Adipocyte (in vitro differentiated cells): ENCODE measurements around the gene TXNRD3.
"Not testable (repeated sequence)": the region's sequence is repeated elsewhere in the genome, so short reads cannot be mapped to it uniquely, and the experiment has no call there.

ENCODE experiments used
- DNase-seq: peaks from one replicate; pipeline ENCODE4 v3.0.0-alpha.2; 2015; ENCODE audit warnings: low read depth
- H3K27me3 ChIP-seq: replicated peaks from 2 replicates; pipeline ENCODE4 v1.7.0; 2013; ENCODE audit warnings: mild to moderate bottlenecking, low read length, moderate library complexity; ENCODE audit not compliant: control insufficient read depth, insufficient read depth
- H3K36me3 ChIP-seq: 2 replicates; pipeline ENCODE4 v1.7.0; 2013; ENCODE audit warnings: low read length, mild to moderate bottlenecking, moderate library complexity; ENCODE audit not compliant: control insufficient read depth, insufficient read depth, severe bottlenecking
- H3K4me1 ChIP-seq: 2 replicates; pipeline ENCODE4 v1.7.0; 2013; ENCODE audit warnings: mild to moderate bottlenecking, low read length, moderate library complexity; ENCODE audit not compliant: control insufficient read depth, insufficient read depth
- H3K4me3 ChIP-seq: 2 replicates; pipeline ENCODE4 v1.7.0; 2013; ENCODE audit warnings: mild to moderate bottlenecking, low read length, moderate library complexity
- H3K9ac ChIP-seq: 2 replicates; pipeline ENCODE4 v1.7.0; 2013; ENCODE audit warnings: mild to moderate bottlenecking, low read length, moderate library complexity
- H3K9me3 ChIP-seq: 2 replicates; pipeline ENCODE4 v1.7.0; 2013; ENCODE audit warnings: mild to moderate bottlenecking, low read length, moderate library complexity; ENCODE audit not compliant: control insufficient read depth

The TXNRD3 gene

DNA sequence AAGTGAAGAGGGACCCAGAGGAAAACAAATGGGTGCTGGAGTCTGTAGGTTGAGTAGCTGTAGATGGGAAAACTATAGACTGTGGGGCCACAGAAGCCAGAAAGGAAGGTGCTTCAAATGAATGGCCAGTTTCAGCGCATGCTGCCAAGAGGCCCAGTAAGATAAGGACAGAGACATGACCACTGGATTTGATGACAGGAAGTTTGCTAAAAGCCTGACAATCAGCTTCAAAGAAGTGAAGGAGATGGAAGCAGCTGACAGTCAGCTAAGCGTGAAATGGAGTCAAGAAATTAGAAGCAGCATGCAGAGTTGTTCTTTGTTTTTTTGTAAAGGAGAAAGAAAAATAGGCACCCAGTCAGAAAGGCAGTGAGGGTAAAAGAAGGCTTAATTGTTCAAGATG, 24.9 kb downstream of the TXNRD3 start:
- H3K4me1 ChIP-seq, result no peaks in the 10 kb centered on the region
- H3K9me3 ChIP-seq, result no peaks in the 10 kb centered on the region
- no peak for DNase-seq
- no peak overlapping the region for H3K9ac ChIP-seq
- H3K27me3 ChIP-seq, result no peaks in the 10 kb centered on the region
- peaks cover 36% of the 10 kb centered on the region for H3K36me3 ChIP-seq
- no peak overlapping the region for H3K4me3 ChIP-seq

- peaks cover 24% of the 10 kb centered on the region for H3K36me3 ChIP-seq
- H3K27me3 ChIP-seq, DNase-seq, H3K4me3 ChIP-seq, H3K9me3 ChIP-seq, H3K9ac ChIP-seq, H3K4me1 ChIP-seq: not testable (repeated sequence)
Observed at GRCh38 chr3:126625735-126626134, 29.2 kb downstream of the TXNRD3 start.

DNA sequence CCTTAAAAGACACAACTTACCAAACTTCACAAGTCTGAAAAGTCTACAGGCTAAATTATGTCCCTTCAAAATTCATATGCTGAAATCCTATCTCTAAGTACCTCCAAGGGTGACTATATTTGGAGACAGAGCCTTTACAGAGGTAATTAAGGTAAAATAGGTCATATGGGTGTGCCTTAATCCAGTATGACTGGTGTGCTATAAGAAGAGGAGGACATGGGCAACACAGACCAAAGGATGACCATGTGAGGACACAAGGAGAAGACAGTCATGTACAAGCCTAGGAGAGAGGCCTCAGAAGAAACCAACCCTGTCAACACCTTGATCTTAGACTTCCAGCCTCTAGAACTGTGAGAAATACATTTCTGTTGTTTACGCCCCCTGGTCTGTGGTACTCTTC, 32.2 kb downstream of the TXNRD3 start:
- H3K4me3 ChIP-seq, result no peak overlapping the region
- H3K9ac ChIP-seq, result no peak overlapping the region
- no peak for DNase-seq
- no peaks in the 10 kb centered on the region for H3K9me3 ChIP-seq
- no peaks in the 10 kb centered on the region for H3K36me3 ChIP-seq
- peaks cover 15% of the 10 kb centered on the region for H3K4me1 ChIP-seq
- H3K27me3 ChIP-seq, result no peaks in the 10 kb centered on the region

GRCh38 chr3:126621627-126622345, 33.1 kb downstream of the TXNRD3 start:
- peak; percentile 63 for DNase-seq
- Histone ChIP-seq H3K9ac (no peak overlapping the region), H3K36me3 (no peaks in the 10 kb centered on the region), H3K9me3 (no peaks in the 10 kb centered on the region), H3K4me3 (no peak overlapping the region), H3K4me1 (peaks cover 15% of the 10 kb centered on the region), H3K27me3 (no peaks in the 10 kb centered on the region)

DNA sequence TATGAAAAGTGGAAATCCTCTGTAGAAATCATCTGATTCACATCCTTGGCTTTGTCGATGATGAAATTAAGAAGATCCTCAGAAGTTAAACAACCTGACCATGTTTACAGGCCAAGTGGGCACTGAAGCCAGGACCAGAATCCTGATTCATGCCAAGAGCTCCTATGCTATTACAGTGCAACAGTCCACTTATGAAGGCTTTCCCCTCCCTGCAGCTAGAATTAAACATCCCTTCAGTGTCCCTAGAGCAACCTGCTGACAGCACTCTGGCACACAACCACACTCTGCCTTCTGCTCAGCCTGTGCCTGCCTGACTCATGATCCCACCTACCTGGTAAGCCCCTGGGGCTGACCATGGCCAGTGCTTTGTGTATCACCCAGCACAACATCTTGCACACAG, 33.8 kb downstream of the TXNRD3 start:
- H3K36me3 ChIP-seq, result peaks cover 1% of the 10 kb centered on the region
- no peaks in the 10 kb centered on the region for H3K27me3 ChIP-seq
- H3K4me3 ChIP-seq, result no peak overlapping the region
- H3K9me3 ChIP-seq, result no peaks in the 10 kb centered on the region
- peaks cover 15% of the 10 kb centered on the region for H3K4me1 ChIP-seq
- peak; percentile 54 for DNase-seq
- no peak overlapping the region for H3K9ac ChIP-seq

DNA sequence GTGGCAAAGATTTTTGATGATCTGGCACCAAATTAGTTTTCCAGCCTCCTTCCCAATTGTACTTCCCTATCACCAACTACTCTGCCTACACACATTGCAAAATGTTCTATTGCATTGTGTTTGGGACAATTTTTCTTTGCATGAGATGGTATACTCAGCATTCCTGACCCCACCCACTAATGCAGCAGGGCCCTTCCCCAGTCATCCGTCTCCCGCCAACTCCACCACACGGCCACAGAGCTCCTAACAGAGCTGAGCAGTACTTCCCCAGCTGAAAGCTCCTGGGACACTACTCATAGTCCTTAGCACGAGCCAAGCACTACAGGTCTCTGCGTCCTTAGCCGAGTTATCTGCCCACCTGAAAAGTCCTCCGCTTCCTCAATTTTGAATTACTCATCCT, 34.2 kb downstream of the TXNRD3 start:
- Histone ChIP-seq H3K9ac (no peak overlapping the region), H3K9me3 (no peaks in the 10 kb centered on the region), H3K27me3 (no peaks in the 10 kb centered on the region), H3K36me3 (peaks cover 3% of the 10 kb centered on the region), H3K4me3 (no peak overlapping the region), H3K4me1 (peaks cover 15% of the 10 kb centered on the region)
- peak; percentile 49 for DNase-seq

DNA sequence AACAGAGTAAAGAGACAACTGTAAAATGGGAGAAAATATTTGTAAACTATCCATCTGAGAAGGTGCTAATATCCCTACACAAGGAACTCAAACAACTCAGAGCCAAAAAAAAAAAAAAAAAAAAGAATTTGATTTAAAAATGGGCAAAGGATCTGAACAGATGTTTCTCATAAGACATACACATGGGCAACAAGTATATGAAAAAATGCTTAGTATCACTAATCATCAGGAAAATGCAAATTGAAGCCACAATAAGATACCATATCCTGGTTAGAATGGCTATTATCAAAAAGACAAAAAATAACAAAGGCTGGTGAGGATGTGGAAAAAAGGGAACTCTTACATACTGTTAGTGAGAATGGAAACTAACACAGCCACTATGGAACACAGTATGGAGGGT, 36.2 kb downstream of the TXNRD3 start:
- Histone ChIP-seq H3K27me3 (no peaks in the 10 kb centered on the region), H3K9ac (no peak overlapping the region), H3K4me3 (no peak overlapping the region), H3K9me3 (no peaks in the 10 kb centered on the region), H3K4me1 (peaks cover 15% of the 10 kb centered on the region), H3K36me3 (peaks cover 3% of the 10 kb centered on the region)
- DNase-seq, result no peak

- Histone ChIP-seq H3K36me3 (peaks cover 3% of the 10 kb centered on the region), H3K27me3 (no peaks in the 10 kb centered on the region), H3K4me3 (no peak overlapping the region), H3K9ac (no peak overlapping the region), H3K9me3 (no peaks in the 10 kb centered on the region), H3K4me1 (peaks cover 15% of the 10 kb centered on the region)
- DNase-seq, result peak; percentile 41
Observed at GRCh38 chr3:126618021-126618420, 36.9 kb downstream of the TXNRD3 start.

DNA sequence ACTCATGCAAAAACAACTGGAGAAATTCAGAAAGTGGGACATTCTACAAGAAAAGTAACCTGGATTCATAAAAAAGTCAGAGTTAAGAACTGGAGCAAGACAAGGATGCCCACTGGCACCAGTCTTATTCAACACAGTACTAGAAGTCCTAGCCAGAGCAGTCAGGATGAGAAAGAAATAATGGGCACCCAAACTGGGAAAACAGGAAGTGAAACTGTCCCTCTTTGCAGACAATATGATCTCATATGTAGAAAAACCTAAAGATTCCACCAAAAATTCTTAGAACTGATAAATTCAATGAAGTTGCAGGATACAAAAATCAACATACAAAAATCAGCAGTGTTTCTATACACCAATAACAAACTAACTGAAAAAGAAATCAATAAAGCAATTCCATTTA, 37.4 kb downstream of the TXNRD3 start:
- DNase-seq, result no peak
- H3K9me3 ChIP-seq, result no peaks in the 10 kb centered on the region

DNA sequence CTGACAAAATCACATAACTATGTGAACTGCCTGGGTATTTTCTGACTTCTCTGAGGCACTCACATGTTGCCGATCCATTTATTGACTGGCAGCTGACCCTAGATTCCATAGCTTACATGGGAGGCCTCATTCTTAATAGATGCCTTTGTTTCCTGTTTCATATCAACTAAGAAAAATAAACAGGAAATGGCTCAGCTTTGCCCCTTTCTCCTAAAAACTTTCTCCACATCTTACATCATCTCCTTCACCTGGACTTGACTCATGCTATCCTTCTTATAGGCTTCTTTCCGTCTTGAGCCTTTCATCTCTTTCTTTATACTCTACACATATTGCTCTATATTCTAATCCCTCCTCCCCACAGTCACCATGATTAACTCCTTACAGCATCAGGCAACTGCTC, 38.0 kb downstream of the TXNRD3 start:
- DNase-seq, result no peak
- Histone ChIP-seq H3K4me1 (peaks cover 15% of the 10 kb centered on the region), H3K27me3 (no peaks in the 10 kb centered on the region), H3K36me3 (peaks cover 3% of the 10 kb centered on the region), H3K9ac (no peak overlapping the region), H3K4me3 (no peak overlapping the region), H3K9me3 (no peaks in the 10 kb centered on the region)

More for the DNA sequence above, 37.4 kb downstream of the TXNRD3 start:
- H3K4me1 ChIP-seq, result peaks cover 15% of the 10 kb centered on the region
- H3K27me3 ChIP-seq, result no peaks in the 10 kb centered on the region
- no peak overlapping the region for H3K4me3 ChIP-seq
- H3K36me3 ChIP-seq, result peaks cover 3% of the 10 kb centered on the region
- no peak overlapping the region for H3K9ac ChIP-seq

GRCh38 chr3:126613479-126614188, 41.3 kb downstream of the TXNRD3 start:
- DNase-seq, result no peak
- H3K4me3 ChIP-seq, result no peak overlapping the region
- H3K9me3 ChIP-seq, result no peaks in the 10 kb centered on the region
- peaks cover 3% of the 10 kb centered on the region for H3K4me1 ChIP-seq
- H3K36me3 ChIP-seq, result peaks cover 28% of the 10 kb centered on the region
- H3K9ac ChIP-seq, result no peak overlapping the region
- no peaks in the 10 kb centered on the region for H3K27me3 ChIP-seq
